NCI-H510A (cell line): ENCODE measurements around the gene PTPN4.

Source experiments
- DNase-seq: peaks from one replicate; lab custom pipeline; 2025; lab: John Stamatoyannopoulos, UW

The PTPN4 gene, protein sequence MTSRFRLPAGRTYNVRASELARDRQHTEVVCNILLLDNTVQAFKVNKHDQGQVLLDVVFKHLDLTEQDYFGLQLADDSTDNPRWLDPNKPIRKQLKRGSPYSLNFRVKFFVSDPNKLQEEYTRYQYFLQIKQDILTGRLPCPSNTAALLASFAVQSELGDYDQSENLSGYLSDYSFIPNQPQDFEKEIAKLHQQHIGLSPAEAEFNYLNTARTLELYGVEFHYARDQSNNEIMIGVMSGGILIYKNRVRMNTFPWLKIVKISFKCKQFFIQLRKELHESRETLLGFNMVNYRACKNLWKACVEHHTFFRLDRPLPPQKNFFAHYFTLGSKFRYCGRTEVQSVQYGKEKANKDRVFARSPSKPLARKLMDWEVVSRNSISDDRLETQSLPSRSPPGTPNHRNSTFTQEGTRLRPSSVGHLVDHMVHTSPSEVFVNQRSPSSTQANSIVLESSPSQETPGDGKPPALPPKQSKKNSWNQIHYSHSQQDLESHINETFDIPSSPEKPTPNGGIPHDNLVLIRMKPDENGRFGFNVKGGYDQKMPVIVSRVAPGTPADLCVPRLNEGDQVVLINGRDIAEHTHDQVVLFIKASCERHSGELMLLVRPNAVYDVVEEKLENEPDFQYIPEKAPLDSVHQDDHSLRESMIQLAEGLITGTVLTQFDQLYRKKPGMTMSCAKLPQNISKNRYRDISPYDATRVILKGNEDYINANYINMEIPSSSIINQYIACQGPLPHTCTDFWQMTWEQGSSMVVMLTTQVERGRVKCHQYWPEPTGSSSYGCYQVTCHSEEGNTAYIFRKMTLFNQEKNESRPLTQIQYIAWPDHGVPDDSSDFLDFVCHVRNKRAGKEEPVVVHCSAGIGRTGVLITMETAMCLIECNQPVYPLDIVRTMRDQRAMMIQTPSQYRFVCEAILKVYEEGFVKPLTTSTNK

DNA sequence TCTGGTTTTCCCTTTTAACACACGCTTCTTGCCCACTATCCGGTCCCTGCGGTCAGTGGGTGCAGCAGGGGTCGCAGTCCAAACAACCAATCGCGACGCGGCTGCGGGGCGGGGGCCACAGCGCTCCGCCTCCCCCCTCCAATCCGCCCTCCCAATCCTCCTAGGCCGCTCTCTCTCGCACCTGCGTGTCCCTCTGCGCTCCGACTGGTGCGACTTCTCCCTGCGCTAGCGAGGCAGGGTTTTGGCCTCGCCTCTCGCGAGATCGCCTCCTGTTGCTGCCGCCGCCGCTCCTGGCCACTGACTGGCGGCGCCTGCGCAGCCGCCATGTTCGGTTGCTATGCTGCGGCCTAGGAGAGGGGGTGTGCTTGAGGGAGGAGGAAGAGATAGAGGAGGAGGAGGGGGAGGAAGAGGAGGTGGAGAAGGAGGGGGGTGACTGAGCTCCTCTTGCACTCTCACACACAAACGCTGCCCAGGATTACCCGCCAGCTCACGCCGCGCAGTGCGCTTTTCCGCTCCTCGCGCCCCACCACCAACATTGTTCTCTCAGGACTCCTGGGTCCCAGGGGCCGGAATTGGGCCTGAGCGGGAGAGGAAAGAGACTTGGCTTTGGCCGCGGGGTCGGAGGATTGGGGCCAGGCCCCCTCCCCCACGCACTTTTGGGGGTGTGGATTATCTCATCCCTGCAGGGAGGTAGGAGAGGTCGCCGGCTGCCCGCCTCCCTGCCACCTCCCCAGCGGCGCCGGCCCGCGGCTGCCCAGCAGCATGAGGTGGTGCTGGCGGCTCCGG lies at the start of gene PTPN4:
Gene PTPN4 (plus strand): TSS at position 472 of the 786 bp plus-strand sequence. CDS start 49,932 bp downstream, outside the sequence.
- DNase-seq: peak; percentile 97

- no peak for DNase-seq
Measured at GRCh38 chr2:119710281-119710680, 49.4 kb upstream of the PTPN4 start.

DNA sequence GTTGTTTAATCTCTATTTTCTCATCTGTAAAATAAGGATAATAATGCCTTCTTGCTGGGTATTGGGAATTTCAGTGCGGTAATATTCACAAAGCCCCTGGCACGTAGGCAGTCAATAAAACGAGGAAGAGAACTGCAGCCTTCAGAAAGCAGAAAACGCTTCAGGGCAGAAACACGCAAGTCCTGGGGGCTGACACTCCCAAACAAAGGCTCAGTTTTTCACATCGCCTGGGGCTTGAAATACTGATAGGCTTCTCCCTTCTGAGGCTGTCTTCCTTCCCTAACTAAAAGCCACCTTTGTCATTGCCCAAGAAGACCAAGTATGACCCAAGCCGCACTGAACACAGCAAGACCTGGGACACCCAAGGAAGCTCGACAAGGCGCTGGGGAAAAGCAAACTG lies 48.4 kb upstream of the PTPN4 start:
- DNase-seq: no peak

DNA sequence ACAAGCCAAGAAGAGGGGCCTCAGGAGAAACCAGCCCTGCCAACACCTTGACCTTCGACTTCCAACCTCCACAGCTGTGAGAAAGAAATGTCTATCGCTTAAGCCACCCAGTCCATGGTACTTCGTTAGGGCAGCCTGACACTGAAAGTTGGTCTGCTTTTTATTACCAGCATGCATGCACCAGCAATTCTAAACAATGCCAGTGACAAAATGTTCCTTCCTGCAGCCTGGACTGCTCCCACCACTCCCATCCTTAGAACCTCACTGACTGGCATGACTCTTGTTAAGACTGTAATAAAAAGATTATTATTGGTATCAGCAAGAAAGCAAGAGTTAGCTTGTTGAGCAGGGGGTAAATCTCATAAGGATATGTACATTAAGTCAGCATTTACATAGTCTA lies 47.2 kb upstream of the PTPN4 start:
- no peak for DNase-seq

GRCh38 chr2:119713819-119714490 lies 45.8 kb upstream of the PTPN4 start:
- peak; percentile 39 for DNase-seq

GRCh38 chr2:119715409-119716283 lies 44.1 kb upstream of the PTPN4 start:
- no peak for DNase-seq

- no peak for DNase-seq
Measured at GRCh38 chr2:119716284-119716672, 43.4 kb upstream of the PTPN4 start.

GRCh38 chr2:119718501-119719260 lies 41.0 kb upstream of the PTPN4 start:
- DNase-seq: no peak

GRCh38 chr2:119719261-119719627 lies 40.5 kb upstream of the PTPN4 start:
- no peak for DNase-seq

GRCh38 chr2:119721043-119721442 lies 38.7 kb upstream of the PTPN4 start:
- no peak for DNase-seq

DNA sequence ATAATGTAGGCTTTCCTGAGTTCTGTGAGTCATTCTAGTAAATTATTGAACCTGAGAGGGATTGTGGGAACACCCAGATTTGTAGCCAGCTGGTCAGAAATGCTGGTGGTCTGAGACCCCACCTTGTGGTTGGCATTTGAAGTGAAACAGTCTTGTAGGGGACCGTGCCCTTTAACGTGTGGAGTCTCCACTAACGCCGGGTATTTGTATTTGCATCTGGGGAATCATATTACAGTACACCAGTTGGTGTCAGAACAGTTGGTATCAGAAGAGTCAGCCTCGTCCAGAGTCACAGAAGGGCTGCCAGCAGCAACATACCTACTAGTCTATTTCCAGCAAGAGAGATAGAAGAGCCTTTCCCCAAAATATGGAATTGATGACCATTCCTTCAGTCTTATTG lies 38.3 kb upstream of the PTPN4 start:
- no peak for DNase-seq

DNA sequence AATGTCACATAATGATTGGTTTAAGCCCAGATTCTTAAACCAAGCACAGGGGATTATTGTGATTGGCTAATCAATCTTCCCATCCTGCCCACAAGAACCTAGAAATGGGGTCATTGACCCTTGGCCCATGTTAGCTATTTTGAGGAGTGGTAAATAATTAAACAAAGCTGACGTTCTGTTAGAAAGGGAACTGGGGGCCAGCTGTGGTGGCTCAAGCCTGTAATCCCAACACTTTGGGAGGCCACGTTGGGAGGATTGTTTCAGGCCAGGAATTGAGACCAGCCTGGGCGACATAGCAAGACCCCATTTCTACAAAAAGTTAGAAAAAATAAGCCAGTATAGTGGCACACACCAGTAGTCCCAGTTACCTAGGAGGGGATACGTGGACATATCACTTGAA lies 37.8 kb upstream of the PTPN4 start:
- DNase-seq: no peak

GRCh38 chr2:119723186-119723585 lies 36.5 kb upstream of the PTPN4 start:
- DNase-seq: no peak

DNA sequence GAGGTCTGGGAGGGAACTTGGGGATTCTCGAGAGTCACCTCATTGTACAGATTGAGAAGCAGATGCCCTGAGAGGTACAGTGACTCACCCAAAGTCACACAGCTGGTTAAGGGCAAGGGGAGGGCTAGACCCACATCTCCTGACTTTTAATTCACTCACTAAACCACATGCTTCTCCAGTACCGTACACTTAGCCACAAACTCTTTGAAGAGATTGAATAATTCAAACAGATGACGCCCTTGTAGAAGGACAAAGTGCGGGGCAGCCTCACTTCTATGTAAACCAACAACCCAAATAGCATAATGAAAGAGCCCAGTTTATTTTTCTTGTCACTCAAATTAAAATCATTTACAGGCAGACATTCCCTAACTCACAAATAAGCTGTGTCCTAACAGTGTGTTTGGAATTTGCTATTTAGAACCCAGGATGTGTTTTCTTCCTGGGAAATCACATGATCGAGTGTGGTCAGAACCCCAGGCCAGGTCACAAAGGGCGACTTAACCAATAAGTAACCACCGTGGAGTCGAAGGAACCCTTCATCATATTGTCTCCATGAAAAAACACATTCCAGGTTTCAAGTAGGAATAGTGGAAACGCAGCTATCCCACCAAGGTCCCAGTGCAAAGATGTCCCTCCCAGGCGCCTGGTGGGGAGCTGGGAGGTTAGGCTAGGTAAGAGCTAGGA lies 35.8 kb upstream of the PTPN4 start:
- no peak for DNase-seq

- DNase-seq: no peak
Measured at GRCh38 chr2:119724656-119725485, 34.9 kb upstream of the PTPN4 start.

DNA sequence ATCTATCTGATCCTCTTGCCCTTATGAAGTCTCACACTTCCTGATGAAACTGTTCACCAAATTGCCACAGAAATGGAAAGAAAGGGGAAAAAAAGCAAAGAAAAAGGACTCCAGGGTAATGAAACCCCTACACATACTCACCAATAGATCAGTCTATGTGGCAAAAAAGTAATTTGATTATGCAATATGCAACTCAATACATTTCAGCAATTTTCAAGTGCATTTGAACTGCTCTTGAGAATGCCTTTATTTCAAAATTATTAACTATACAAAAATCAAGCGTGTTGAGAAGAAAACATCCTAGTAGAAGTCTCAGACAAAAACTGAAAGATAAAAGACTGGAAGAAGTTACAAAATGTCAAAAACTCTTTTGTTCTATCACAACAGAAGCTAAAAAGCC lies 32.2 kb upstream of the PTPN4 start:
- no peak for DNase-seq

GRCh38 chr2:119728421-119728820 lies 31.3 kb upstream of the PTPN4 start:
- DNase-seq: no peak

DNA sequence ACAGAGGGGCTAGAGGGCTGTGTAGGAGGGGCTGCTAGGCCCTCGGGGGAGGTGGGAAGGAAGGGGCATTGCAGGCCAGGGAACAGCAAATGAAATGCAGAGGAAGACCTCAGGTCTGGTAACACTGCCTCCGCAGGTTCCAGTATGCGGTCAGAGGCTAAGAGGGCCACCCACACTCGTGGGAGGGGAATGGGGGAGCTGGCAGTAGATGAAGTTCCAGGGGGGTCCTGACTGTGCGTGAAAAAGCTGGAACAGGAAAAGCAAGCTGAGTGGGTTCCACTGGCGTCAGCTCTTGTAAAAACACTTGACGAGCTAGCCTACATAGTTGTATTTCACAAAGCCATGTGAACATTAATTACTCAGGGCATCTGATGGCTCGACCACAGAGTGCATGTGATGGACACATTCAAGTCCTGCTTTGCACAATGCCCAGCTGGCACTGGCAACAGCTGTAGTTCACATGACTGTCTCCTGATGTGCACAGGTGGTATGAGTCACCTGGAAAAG lies 29.0 kb upstream of the PTPN4 start:
- peak; percentile 41 for DNase-seq
